Effector memory CD8-positive, alpha-beta T cell (primary cell): ENCODE results near the gene SAMD3.
"Not testable (repeated sequence)": the region's sequence is repeated elsewhere in the genome, so short reads cannot be mapped to it uniquely, and the experiment has no call there.

Source experiments
- ATAC-seq: fragments of 150-1000 bp; cut with Tn5 transposase; replicated peaks from 2 replicates; pipeline ENCODE4 v1.10.0; 2021; ENCODE audit warnings: mild to moderate bottlenecking, moderate library complexity
- DNase-seq, 3 experiments: peaks; one replicate each; pipeline ENCODE4 v3.0.0; 2021
- H3K27ac Mint-ChIP-seq, 2 donors: one replicate each; pipeline ENCODE4 v1.8.0; 2022; ENCODE audit warnings: mild to moderate bottlenecking in 2 of 2, mixed read lengths in 2 of 2, moderate library complexity in 2 of 2
- H3K27me3 Mint-ChIP-seq, 2 donors: one replicate each; pipeline ENCODE4 v1.8.0; 2022; ENCODE audit warnings: mixed read lengths in 2 of 2
- H3K36me3 Mint-ChIP-seq: one replicate; pipeline ENCODE4 v1.8.0; 2022; ENCODE audit warnings: mild to moderate bottlenecking, moderate library complexity, mixed read lengths; ENCODE audit not compliant: insufficient read depth
- H3K4me1 Mint-ChIP-seq, 2 donors: one replicate each; pipeline ENCODE4 v1.8.0; 2022; ENCODE audit warnings: low read depth in 2 of 2, mixed read lengths in 2 of 2
- H3K4me3 Mint-ChIP-seq, 2 donors: one replicate each; pipeline ENCODE4 v1.8.0; 2022; ENCODE audit warnings: mild to moderate bottlenecking in 2 of 2, mixed read lengths in 2 of 2, moderate library complexity in 2 of 2
- H3K9me3 Mint-ChIP-seq, 2 donors: one replicate each; pipeline ENCODE4 v1.8.0; 2022; ENCODE audit warnings: mixed read lengths in 2 of 2

SAMD3 gene

GRCh38 chr6:130240232-130240631 lies 17.5 kb upstream of the SAMD3 start:
- Mint-ChIP-seq H3K27ac (no peak overlapping the region), H3K4me3 (no peak overlapping the region), H3K27me3 (no peaks in the 10 kb centered on the region), H3K9me3 (no peaks in the 10 kb centered on the region), H3K36me3 (no peaks in the 10 kb centered on the region), H3K4me1 (peaks cover 0 to 2% of the 10 kb centered on the region in 2 donors)
- DNase-seq (no peak), ATAC-seq (no peak)

DNA sequence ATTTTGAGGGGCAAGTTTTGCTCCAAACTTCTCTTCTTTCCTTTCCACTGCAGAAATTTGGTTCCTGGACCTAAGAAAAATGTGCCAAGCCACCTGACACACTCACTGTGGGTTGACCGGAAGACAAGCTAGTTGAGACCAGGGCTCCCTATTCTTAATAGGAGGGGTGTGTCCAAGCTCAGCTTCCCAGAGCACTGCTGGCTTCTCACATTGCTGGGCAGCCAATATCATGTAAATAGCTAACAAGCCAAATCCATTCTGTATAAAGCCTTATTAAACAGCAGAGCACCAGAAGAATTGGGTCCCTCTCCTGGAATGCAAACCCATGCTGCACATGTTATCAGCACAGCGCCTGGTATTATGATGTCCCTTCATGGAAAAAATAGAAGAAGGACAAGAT lies 17.0 kb upstream of the SAMD3 start:
- H3K9me3 Mint-ChIP-seq: no peaks in the 10 kb centered on the region
- no peaks in the 10 kb centered on the region for H3K36me3 Mint-ChIP-seq
- no peak overlapping the region for H3K4me3 Mint-ChIP-seq
- H3K27ac Mint-ChIP-seq: no peak overlapping the region
- no peaks in the 10 kb centered on the region for H3K27me3 Mint-ChIP-seq
- peaks cover 0 to 2% of the 10 kb centered on the region in 2 donors for H3K4me1 Mint-ChIP-seq
- ATAC-seq (no peak), DNase-seq (no peak)

DNA sequence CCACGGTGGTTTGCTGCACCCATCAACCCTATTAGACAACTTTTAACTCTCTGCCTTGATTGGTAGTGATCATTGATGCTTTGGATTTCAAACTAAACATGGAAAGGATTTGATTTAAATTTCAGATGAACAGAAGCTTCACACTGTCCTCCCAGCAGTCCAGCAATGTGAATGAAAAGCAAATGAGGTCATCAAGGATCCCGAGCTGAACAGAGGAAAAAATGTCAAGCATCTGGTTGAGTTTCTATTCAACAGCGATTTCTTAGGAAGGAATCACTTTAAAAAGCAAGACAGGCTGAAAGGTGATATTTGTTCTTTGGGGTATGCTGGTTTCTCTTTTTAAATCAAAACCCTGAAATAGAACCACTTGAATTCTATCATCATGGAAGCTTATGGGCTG lies 10.6 kb upstream of the SAMD3 start:
- Mint-ChIP-seq H3K4me3 (no peak overlapping the region), H3K9me3 (no peaks in the 10 kb centered on the region), H3K4me1 (peaks cover 4 to 11% of the 10 kb centered on the region in 2 donors), H3K27ac (no peak overlapping the region), H3K36me3 (peaks cover 3% of the 10 kb centered on the region), H3K27me3 (no peaks in the 10 kb centered on the region)
- no peak for ATAC-seq
- no peak for DNase-seq

GRCh38 chr6:130230531-130230930 lies 7.8 kb upstream of the SAMD3 start:
- not testable (repeated sequence) for ATAC-seq, H3K4me3 Mint-ChIP-seq

GRCh38 chr6:130229645-130230044 lies 6.9 kb upstream of the SAMD3 start:
- DNase-seq (no peak), ATAC-seq (peak; percentile 99)

More at GRCh38 chr6:130230531-130230930, 7.8 kb upstream of the SAMD3 start:
- not testable (repeated sequence) for H3K36me3 Mint-ChIP-seq, H3K27me3 Mint-ChIP-seq, H3K9me3 Mint-ChIP-seq, DNase-seq
- Mint-ChIP-seq H3K4me1 (peaks cover 4 to 11% of the 10 kb centered on the region in 2 donors), H3K27ac (peak overlapping the region in 1 of 2 donors; percentile 42)

DNA sequence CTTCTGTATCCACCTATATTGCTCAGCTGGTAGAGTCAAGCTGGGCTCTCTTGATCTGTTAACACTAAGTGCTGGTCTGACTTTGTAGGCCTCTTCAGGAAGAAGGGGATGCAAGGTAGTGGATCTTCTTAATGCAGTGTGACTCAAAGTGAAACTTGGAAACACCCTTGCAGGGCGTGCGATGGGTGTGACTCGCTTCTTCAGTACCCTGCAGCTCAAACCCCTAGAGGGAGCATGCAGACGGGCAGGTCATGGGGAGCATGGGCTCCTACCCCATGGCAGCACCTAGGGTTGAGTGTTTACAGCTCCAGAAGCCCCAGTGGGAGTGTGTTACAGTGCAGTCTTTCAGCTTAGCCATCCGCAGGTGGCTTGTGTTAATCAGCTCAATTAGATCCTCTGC lies 757 bp upstream of the SAMD3 start:
- H3K4me1 Mint-ChIP-seq: peaks cover 27 to 46% of the 10 kb centered on the region in 2 donors
- H3K27ac Mint-ChIP-seq: peak overlapping the region; percentile 46 to 94
- H3K4me3 Mint-ChIP-seq: peak overlapping the region; percentile 84 to 97
- no peaks in the 10 kb centered on the region for H3K9me3 Mint-ChIP-seq
- DNase-seq: peak; percentile 57 to 70 (median 58)
- H3K27me3 Mint-ChIP-seq: no peaks in the 10 kb centered on the region
- peaks cover 3% of the 10 kb centered on the region for H3K36me3 Mint-ChIP-seq
- ATAC-seq: peak; percentile 89

More at GRCh38 chr6:130229645-130230044, 6.9 kb upstream of the SAMD3 start:
- Mint-ChIP-seq H3K4me3 (peak overlapping the region in 1 of 2 donors; percentile 4), H3K4me1 (peaks cover 11 to 14% of the 10 kb centered on the region in 2 donors), H3K27ac (no peak overlapping the region), H3K27me3 (no peaks in the 10 kb centered on the region), H3K9me3 (no peaks in the 10 kb centered on the region), H3K36me3 (peaks cover 3% of the 10 kb centered on the region)

DNA sequence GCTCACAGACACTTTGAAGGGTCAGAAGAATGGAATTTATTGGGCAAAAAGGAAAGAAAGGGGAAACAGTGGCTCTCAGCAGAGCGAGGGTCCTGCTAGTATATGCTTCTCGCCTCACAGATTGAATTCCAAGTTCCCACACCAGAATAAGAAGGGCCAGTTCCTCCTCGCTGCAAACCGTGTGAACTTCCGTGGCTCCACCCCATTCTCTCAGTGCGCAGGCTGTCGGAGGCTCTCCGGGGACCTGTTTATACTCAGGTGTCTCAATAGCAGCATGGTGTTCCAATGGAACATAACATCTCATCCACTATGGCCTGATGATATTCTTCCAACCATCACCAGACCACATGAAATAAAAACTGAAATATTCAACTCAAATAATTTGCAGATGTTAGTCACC lies 4.6 kb downstream of the SAMD3 start:
- Mint-ChIP-seq H3K27me3 (no peaks in the 10 kb centered on the region), H3K4me3 (peak overlapping the region; percentile 67 to 97), H3K27ac (peak overlapping the region; percentile 65 to 92), H3K4me1 (peaks cover 34 to 53% of the 10 kb centered on the region in 2 donors), H3K36me3 (peaks cover 33% of the 10 kb centered on the region), H3K9me3 (no peaks in the 10 kb centered on the region)
- DNase-seq (peak in 1 of 3 experiments; percentile 18), ATAC-seq (no peak)

DNA sequence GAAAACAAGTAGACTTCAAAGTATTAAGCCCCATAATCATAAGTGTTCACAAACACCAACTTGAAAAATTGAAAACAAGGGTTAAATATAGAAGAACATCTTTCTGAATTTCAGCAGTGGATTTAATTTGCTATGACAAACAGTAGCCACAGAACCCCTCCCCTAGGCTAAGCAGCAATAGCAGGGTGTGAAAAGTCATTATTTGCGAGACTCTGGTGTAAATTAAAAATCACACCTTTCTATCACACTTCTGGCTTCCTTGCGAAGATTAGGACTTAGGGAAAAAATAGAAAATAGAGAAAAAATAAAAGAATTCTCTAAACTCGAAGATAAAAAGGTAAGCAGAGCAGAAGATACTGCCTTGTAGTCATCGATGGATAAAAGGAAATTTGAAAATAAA lies 6.1 kb downstream of the SAMD3 start:
- Mint-ChIP-seq H3K4me3 (peak overlapping the region; percentile 78 to 97), H3K4me1 (peaks cover 40 to 59% of the 10 kb centered on the region in 2 donors)
- DNase-seq: no peak

DNA sequence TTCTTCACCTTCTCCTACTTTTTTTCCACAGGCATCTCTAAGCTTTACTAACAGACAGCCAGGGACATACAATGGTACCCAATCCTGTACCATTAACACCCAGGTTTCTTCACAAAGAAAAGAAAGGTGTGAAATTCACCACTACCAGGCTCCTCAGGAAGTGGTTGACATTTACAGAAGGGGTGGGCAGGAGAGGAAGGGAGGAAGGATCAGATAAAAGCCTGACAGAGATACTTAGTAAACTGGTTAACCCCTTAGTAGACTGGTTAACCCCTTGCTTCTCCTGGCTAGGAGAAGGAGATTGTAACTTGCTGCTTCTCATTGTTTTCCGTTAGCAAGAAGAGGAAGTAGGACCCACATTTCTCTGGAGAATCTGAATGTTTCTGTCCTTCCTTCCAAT lies 7.2 kb downstream of the SAMD3 start:
- ATAC-seq (peak; percentile 97), DNase-seq (peak; percentile 44 to 55 (median 50))

More for the DNA sequence above, 6.1 kb downstream of the SAMD3 start:
- no peak for ATAC-seq
- Mint-ChIP-seq H3K27me3 (no peaks in the 10 kb centered on the region), H3K9me3 (no peaks in the 10 kb centered on the region), H3K36me3 (peaks cover 48% of the 10 kb centered on the region), H3K27ac (peak overlapping the region; percentile 63 to 92)

GRCh38 chr6:130212215-130212874 lies 10.4 kb downstream of the SAMD3 start:
- ATAC-seq: no peak
- H3K27ac Mint-ChIP-seq: peak overlapping the region; percentile 85 to 89
- no peaks in the 10 kb centered on the region for H3K27me3 Mint-ChIP-seq
- DNase-seq: no peak
- peaks cover 79% of the 10 kb centered on the region for H3K36me3 Mint-ChIP-seq
- H3K9me3 Mint-ChIP-seq: no peaks in the 10 kb centered on the region
- peak overlapping the region; percentile 78 to 97 for H3K4me3 Mint-ChIP-seq
- H3K4me1 Mint-ChIP-seq: peaks cover 42 to 57% of the 10 kb centered on the region in 2 donors

More for the DNA sequence above, 7.2 kb downstream of the SAMD3 start:
- Mint-ChIP-seq H3K4me1 (peaks cover 42 to 62% of the 10 kb centered on the region in 2 donors), H3K36me3 (peaks cover 59% of the 10 kb centered on the region), H3K27ac (peak overlapping the region; percentile 49 to 85), H3K4me3 (peak overlapping the region; percentile 78 to 97), H3K9me3 (no peaks in the 10 kb centered on the region), H3K27me3 (no peaks in the 10 kb centered on the region)

- Mint-ChIP-seq H3K4me1 (peaks cover 46 to 62% of the 10 kb centered on the region in 2 donors), H3K27ac (peak overlapping the region; percentile 85 to 89), H3K4me3 (peak overlapping the region; percentile 78 to 97), H3K27me3 (no peaks in the 10 kb centered on the region), H3K36me3 (peaks cover 85% of the 10 kb centered on the region), H3K9me3 (no peaks in the 10 kb centered on the region)
- DNase-seq (no peak), ATAC-seq (no peak)
Measured at GRCh38 chr6:130211691-130212090, 11.1 kb downstream of the SAMD3 start.

GRCh38 chr6:130207979-130208649 lies 14.6 kb downstream of the SAMD3 start:
- H3K27ac Mint-ChIP-seq: peak overlapping the region; percentile 81 to 89
- peaks cover 95% of the 10 kb centered on the region for H3K36me3 Mint-ChIP-seq
- ATAC-seq (peak; percentile 55), DNase-seq (no peak)
- no peaks in the 10 kb centered on the region for H3K9me3 Mint-ChIP-seq
- no peaks in the 10 kb centered on the region for H3K27me3 Mint-ChIP-seq
- H3K4me1 Mint-ChIP-seq: peaks cover 60 to 79% of the 10 kb centered on the region in 2 donors
- peak overlapping the region; percentile 57 to 97 for H3K4me3 Mint-ChIP-seq

- Mint-ChIP-seq H3K4me3 (peak overlapping the region; percentile 57 to 97), H3K9me3 (no peaks in the 10 kb centered on the region)
- no peak for ATAC-seq
Measured at GRCh38 chr6:130206479-130206878, 16.3 kb downstream of the SAMD3 start.

GRCh38 chr6:130204322-130204721 lies 18.4 kb downstream of the SAMD3 start:
- Mint-ChIP-seq H3K4me1 (peaks cover 52 to 82% of the 10 kb centered on the region in 2 donors), H3K27me3 (no peaks in the 10 kb centered on the region), H3K27ac (peak overlapping the region; percentile 65 to 82), H3K4me3 (peak overlapping the region; percentile 27 to 73), H3K36me3 (peaks cover 88% of the 10 kb centered on the region), H3K9me3 (no peaks in the 10 kb centered on the region)
- ATAC-seq (no peak), DNase-seq (no peak)

More at GRCh38 chr6:130206479-130206878, 16.3 kb downstream of the SAMD3 start:
- peaks cover 91% of the 10 kb centered on the region for H3K36me3 Mint-ChIP-seq
- no peak for DNase-seq
- H3K27ac Mint-ChIP-seq: peak overlapping the region; percentile 81 to 89
- H3K4me1 Mint-ChIP-seq: peaks cover 56 to 79% of the 10 kb centered on the region in 2 donors
- no peaks in the 10 kb centered on the region for H3K27me3 Mint-ChIP-seq
